Measurements from ENCODE around the gene GIGYF2.
"Not testable (repeated sequence)": the region's sequence is repeated elsewhere in the genome, so short reads cannot be mapped to it uniquely, and the experiment has no call there.

Gene GIGYF2

DNA sequence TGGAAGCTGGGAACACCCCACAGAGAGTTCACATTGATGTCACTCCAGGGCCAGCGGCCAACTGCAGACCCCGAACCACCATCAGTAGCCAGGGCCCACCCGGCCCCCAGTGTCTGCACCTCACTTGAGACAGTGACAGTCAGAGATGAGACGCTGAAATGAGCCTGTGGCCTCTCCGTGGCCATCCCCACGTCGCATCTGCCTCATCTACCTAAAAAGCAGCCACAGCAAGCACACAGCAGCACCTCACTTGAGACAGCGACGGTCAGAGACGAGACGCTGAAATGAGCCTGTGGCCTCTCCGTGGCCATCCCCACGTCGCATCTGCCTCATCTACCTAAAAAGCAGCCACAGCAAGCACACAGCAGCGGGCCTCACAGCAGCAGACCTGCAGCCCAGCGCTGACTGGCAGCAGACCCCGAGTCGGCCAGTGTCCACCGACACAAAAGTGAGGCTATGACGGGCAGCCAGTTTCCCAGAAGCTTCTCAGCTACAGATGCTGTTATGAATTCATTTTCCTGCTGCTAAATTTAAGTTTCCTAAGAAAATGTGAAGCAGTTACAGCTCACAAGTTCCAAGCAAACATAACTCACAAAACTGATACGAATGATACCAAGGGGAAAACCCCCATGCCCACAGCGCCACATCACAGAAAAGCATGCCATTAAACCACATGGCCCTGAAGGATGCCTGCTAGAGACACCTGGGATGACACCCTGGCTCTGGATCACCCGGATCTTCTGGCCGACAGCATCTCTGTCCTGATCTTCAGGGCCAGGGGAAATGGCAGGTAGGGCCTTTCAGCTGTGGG is 200.7 kb downstream of the GIGYF2 start:
- DNase-seq = no peak

DNA sequence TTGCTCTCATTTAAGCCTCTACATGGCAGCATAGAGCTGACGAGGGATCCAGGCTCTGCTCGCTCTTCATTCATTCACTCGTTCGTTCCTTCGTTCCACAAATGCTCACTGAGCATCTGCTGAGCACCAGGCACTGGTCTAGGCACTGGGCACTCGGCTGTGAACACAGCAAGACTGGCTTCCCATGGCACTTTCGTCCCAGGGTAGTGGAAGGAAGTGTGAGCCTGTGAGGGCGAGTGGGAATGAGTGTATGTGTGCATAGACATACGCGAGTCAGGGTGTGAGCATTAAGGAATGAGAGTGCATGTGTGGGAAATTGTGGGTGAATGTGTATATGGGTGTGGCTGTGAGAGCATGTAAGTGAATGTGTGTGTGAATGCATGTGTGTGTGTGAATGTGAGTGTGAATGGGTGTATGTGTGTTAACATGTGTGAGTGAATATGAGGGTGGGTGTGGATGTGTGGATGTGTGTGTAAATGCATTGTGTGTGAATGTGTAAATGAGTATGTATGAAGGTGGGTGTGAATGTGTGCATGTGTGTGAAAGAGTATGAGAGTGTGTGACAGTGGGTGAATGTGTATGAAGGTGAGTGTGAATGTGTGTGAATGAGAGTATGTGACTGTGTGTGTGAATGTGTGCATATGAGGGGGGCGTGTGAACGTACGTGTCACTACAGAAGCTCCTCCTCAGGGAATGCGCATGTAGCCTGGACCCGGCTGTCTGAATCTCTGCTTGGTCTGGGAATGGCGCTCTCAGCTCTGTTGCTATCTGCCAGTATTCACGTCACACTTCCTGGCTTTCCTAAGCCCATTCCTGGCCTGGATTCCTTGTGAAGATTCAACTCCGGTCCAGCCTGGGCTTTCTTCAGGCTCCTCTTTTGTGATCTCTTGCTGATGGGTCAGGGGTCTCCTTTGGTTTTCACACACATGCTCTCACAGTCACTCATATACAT is 201.7 kb downstream of the GIGYF2 start:
- no peak for DNase-seq

- DNase-seq = no peak
Measured at GRCh38 chr2:232900811-232901735, 203.9 kb downstream of the GIGYF2 start.

GRCh38 chr2:232901736-232902578 is 204.8 kb downstream of the GIGYF2 start:
- DNase-seq = no peak

GRCh38 chr2:232903989-232904388 is 206.9 kb downstream of the GIGYF2 start:
- DNase-seq = no peak

- not testable (repeated sequence) for DNase-seq
Measured at GRCh38 chr2:232906867-232907717, 210.0 kb downstream of the GIGYF2 start.

DNA sequence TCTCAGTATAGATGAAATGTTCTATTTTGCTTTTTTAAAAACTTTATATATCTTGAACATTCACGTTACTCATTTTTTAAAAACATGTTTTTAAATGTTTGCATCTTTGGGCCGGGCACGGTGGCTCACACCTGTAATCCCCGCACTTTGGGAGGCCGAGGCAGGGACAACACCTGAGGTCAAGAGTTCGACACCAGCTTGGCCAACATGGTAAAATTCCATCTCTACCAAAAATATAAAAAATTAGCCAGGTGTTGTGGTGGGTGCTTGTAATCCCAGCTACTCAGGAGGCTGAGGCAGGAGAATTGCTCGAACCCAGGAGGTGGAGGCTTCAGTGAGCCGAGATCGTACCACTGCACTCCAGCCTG is 210.6 kb downstream of the GIGYF2 start:
- DNase-seq = not testable (repeated sequence)

DNA sequence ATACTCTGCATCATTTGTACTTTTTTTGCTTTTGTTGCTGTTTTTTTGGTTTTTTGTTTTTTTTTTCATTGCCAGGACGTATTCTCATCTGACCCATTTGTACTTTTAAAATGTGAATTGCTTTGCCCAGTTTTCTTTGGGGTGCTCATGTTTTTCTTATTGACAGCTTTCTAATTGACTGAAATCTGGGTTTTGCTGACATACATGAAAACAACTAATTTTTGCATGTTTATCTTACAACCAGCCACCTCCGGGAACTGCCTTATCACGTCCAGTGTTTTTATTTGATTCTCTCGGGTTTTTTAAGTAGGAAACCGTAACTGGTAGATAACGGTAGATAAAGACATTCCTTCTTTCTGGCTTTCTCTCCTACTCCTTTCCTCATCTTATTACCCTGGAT is 211.6 kb downstream of the GIGYF2 start:
- no peak for DNase-seq
